KOPT-K1 (cell line): Measurements from ENCODE around the gene CFD.

ENCODE experiments used
- H3K27ac ChIP-seq: fragments of 200-600 bp; sonication (generic); 2 replicates; pipeline ENCODE4 v1.5.1; 2016; ENCODE audit warnings: antibody characterized with exemption, mild to moderate bottlenecking, low read depth, low read length; ENCODE audit not compliant: poor library complexity, severe bottlenecking
- H3K36me3 ChIP-seq: fragments of 200-600 bp; sonication (generic); 2 replicates; pipeline ENCODE4 v1.5.1; 2017; ENCODE audit warnings: antibody characterized with exemption, mild to moderate bottlenecking, low read length, moderate library complexity; ENCODE audit not compliant: insufficient read depth
- H3K9me3 ChIP-seq: fragments of 200-600 bp; sonication (generic); 2 replicates; pipeline ENCODE4 v1.5.1; 2017; ENCODE audit warnings: antibody characterized with exemption, low read length, mild to moderate bottlenecking; ENCODE audit not compliant: insufficient read depth, poor library complexity, severe bottlenecking

The CFD gene

DNA sequence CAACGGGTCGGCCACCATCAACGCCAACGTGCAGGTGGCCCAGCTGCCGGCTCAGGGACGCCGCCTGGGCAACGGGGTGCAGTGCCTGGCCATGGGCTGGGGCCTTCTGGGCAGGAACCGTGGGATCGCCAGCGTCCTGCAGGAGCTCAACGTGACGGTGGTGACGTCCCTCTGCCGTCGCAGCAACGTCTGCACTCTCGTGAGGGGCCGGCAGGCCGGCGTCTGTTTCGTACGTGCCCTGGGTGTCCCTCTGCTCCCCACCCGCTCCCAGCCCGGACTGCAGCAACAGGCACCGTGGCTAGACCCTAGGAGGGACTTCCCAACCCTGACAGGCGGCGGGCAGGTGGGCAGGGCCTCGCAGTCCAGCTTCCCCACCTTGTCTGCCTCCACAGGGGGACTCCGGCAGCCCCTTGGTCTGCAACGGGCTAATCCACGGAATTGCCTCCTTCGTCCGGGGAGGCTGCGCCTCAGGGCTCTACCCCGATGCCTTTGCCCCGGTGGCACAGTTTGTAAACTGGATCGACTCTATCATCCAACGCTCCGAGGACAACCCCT, 3.8 kb upstream of the CFD start:
- Histone ChIP-seq H3K9me3 (no peaks in the 10 kb centered on the region), H3K27ac (no peak overlapping the region), H3K36me3 (no peaks in the 10 kb centered on the region)

DNA sequence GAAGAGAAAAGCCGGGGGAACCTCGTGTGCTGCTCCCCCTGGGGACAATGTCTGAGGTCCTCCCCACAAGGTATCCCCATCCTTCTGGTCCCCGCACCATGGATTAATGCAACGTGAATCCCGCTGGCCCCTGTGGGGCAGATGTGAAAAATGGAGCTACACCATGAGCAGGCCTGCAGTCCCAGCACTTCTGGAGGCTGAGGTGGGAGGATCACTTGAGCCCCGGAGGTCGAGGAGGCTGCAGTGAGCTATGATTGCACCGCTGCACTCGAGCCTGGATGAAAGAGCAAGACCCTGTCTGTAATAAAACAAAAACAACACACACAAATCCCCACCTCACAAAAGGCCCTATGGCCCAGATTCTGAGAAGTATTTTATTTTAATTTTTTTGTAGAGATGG, 1.2 kb upstream of the CFD start:
- Histone ChIP-seq H3K36me3 (no peaks in the 10 kb centered on the region), H3K27ac (no peak overlapping the region), H3K9me3 (no peaks in the 10 kb centered on the region)

DNA sequence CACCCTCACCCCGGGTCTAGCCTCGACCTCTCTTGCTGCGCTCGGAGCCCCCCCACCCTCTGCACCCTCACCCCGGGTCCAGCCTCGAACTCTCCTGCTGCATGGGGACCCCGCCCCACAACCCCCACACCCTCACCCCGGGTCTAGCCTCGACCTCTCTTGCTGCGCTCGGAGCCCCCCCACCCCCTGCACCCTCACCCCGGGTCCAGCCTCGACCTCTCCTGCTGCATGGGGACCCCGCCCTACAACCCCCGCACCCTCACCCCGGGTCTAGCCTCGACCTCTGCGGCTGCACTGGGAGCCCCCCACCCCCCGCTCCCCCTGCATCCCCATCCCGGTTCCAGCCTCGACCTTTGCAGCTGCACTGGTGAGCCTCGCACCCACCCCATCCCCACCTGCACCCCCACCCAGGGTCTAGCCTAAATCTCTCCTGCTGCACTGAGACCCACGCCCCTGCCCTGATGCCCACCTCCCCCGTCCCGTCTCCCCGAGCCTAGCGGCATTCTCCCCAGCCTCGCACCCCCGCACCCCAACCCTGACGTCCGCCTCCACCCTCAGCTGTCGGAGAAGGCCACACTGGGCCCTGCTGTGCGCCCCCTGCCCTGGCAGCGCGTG, 1.8 kb downstream of the CFD start:
- Histone ChIP-seq H3K9me3 (no peaks in the 10 kb centered on the region), H3K36me3 (no peaks in the 10 kb centered on the region), H3K27ac (no peak overlapping the region)

DNA sequence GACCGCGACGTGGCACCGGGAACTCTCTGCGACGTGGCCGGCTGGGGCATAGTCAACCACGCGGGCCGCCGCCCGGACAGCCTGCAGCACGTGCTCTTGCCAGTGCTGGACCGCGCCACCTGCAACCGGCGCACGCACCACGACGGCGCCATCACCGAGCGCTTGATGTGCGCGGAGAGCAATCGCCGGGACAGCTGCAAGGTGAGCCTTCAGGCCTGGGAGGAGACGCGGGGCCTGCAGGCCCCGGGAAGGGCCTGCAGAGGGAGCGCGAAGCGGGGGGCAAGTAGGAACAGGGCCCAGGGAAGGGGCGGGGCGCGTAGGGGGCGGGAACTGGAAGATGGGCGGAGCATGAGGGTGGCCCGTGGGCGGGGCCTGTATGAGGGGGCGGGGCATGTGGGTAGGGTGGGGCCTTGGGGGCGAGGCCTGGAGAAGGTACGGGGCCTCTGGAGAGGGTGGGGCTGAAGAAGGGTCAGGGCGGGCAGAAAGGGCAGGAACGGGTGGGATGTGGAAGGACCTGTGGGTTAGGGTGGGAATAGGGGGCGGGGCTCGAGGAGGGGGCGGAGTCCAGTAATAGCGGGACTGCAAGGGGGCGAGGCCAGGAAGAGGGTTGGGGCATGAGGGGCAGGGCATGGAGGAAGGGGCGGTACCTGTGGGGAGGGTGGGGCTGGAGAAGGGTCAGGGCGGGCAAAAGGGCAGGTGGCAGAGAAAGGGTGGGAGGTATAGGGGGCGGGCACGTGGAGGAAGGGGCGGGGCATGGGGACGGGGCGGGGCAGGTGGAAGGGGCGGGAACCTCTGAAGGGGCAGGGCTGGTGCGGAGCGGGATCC, 2.5 kb downstream of the CFD start:
- Histone ChIP-seq H3K9me3 (no peaks in the 10 kb centered on the region), H3K27ac (no peak overlapping the region), H3K36me3 (no peaks in the 10 kb centered on the region)

DNA sequence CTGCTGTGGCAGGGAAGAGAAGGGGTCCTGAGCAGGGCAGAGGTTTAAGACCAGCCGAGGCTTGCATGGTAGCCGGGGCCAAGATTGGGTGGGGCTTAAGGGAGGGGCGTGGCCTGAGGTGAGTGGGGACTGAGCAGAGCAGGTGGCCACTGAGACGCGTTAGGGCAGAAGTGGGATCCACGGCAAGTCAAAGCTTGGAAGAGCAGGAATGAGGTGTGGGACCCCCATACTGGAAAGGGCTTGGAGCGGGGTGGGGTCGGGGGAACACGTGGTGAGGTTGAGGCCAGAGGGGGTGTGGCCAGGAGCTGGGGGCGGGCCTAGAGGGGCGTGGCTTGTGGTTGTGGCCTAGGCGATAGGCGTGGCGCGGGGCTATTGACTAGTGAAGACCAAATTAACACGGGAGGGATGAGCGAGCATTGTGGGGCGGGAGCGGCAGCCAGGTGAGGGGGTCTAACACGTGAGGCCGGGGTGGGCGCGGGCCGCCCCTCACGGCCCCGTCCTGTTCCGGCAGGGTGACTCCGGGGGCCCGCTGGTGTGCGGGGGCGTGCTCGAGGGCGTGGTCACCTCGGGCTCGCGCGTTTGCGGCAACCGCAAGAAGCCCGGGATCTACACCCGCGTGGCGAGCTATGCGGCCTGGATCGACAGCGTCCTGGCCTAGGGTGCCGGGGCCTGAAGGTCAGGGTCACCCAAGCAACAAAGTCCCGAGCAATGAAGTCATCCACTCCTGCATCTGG, 3.3 kb downstream of the CFD start:
- H3K36me3 ChIP-seq, result peaks cover 7% of the 10 kb centered on the region; the same call in 1 of the 2 replicates
- H3K9me3 ChIP-seq, result no peaks in the 10 kb centered on the region
- H3K27ac ChIP-seq, result no peak overlapping the region

DNA sequence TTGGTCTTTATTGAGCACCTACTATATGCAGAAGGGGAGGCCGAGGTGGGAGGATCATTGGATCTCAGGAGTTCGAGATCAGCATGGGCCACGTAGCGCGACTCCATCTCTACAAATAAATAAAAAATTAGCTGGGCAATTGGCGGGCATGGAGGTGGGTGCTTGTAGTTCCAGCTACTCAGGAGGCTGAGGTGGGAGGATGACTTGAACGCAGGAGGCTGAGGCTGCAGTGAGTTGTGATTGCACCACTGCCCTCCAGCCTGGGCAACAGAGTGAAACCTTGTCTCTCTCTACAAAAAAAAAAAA, 3.8 kb downstream of the CFD start:
- H3K9me3 ChIP-seq, result no peaks in the 10 kb centered on the region
- no peak overlapping the region for H3K27ac ChIP-seq

DNA sequence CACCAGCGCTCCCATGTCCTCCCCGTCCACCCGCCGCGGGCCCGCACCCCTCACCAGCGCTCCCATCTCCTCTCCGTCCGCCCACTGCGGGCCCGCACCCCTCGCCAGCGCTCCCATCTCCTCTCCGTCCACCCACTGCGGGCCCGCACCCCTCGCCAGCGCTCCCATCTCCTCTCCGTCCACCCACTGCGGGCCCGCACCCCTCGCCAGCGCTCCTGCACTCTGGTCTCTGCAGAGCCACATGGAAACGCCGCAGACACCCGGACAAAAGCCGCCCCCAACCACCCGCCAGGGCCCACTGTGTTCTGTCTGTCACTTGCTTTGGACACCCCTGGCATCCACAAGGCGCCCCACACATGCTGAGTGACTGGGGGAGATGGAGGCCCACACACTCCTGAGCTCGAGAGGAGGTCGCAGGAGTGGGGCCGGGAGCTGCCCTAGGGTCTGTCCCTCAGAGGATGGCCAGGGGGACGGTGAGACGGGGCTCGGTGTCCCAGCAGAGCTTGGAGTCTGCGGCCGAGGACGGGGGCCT, 7.4 kb downstream of the CFD start:
- Histone ChIP-seq H3K9me3 (no peaks in the 10 kb centered on the region), H3K36me3 (peaks cover 41% of the 10 kb centered on the region; the same call in 1 of the 2 replicates), H3K27ac (no peak overlapping the region)

More for the DNA sequence above, 3.8 kb downstream of the CFD start:
- H3K36me3 ChIP-seq, result peaks cover 11% of the 10 kb centered on the region; the same call in 1 of the 2 replicates

DNA sequence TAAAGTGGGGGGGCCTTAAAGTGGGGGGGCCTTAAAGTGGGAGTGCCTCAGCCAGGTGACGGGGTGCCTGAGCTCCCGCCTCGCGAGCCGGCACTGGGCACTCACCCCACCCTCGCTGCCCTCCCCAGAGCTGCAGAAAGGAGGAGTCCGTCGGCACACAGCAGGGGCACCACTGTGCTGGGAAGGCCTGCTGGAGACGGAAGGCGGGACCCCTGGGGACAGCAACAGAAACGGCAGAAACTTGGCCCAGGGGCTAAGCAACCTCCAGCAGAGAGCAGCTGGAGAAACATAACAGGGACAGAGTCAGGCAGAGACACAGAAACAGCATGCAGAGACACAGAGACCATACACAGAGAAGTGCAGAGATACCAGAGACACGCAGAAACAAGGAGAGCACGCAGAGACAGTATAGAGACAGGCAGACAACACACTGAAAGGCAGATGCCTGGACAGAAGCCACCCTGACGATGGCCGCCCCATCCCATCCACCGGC, 7.9 kb downstream of the CFD start:
- no peak overlapping the region for H3K27ac ChIP-seq
- peaks cover 41% of the 10 kb centered on the region; the same call in 1 of the 2 replicates for H3K36me3 ChIP-seq
- no peaks in the 10 kb centered on the region for H3K9me3 ChIP-seq

DNA sequence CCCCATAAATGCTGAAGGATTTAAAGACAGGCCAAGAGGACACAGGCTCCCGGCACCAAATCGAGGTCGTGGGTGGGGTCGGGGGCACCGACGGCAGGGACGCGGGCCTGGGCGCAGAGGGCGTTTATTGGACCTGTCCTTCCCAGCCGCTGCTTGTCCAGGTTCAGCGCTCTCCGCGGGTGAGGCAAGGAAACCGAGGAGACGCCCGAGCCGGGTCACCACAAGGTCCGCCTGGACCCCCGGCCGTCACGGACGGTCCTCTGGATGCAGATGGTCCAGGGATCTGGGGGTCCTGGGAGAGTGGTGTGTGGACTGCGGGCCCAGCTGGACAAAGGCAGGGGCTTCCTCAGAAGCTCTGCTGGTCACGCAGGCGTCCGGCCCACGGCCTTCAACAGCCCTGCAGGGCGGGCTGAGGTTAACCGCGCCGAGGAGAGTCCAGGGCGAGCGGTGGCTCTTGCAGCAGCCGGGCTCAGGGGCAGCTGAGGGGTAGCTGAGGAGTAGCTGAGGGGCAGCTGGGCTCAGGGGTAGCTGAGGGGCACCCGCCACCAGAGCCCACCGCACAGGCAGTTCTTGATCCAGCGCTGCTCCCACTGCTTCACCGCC, 8.5 kb downstream of the CFD start:
- Histone ChIP-seq H3K27ac (no peak overlapping the region), H3K9me3 (no peaks in the 10 kb centered on the region), H3K36me3 (peaks cover 41% of the 10 kb centered on the region; the same call in 1 of the 2 replicates)

DNA sequence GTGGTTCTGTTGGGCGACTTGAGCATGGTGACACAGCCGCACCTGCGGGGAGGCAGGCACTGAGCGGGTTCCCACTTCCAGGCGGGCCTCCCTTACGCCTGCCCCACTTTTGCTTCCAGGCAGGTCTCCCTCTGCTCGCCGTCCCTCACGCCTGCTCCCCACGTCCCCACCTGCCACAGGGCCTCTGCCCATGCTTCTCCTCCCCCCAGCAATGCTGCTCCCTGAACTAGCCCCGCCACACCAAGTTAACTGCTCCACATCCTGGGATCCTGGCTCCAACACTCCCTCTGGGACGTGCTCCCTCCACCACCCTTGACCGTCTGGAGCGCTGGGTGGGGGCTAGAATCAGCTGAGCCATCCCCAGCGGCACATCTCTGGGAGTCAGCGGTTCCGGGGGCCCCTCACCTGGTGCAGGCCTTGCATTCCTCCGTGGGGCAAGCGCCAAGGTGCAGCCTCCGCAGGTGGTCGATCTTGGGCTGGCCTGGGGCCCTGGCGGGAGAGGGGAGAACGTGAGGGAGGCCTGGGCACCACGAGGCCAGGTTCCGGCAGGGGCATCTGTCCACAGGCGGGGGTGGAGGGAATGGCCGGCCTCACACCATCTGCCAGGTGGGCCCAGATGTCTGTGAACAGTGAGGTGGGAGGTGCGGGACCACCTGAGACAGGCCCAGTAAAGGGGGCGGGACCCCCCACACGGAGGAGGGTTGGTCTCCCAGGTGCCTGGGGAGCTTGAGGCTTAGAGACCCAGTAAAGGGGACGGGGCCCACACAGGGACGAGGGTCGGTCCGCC, 9.2 kb downstream of the CFD start:
- H3K36me3 ChIP-seq, result peaks cover 44% of the 10 kb centered on the region; the same call in 1 of the 2 replicates
- no peaks in the 10 kb centered on the region for H3K9me3 ChIP-seq
- no peak overlapping the region for H3K27ac ChIP-seq

DNA sequence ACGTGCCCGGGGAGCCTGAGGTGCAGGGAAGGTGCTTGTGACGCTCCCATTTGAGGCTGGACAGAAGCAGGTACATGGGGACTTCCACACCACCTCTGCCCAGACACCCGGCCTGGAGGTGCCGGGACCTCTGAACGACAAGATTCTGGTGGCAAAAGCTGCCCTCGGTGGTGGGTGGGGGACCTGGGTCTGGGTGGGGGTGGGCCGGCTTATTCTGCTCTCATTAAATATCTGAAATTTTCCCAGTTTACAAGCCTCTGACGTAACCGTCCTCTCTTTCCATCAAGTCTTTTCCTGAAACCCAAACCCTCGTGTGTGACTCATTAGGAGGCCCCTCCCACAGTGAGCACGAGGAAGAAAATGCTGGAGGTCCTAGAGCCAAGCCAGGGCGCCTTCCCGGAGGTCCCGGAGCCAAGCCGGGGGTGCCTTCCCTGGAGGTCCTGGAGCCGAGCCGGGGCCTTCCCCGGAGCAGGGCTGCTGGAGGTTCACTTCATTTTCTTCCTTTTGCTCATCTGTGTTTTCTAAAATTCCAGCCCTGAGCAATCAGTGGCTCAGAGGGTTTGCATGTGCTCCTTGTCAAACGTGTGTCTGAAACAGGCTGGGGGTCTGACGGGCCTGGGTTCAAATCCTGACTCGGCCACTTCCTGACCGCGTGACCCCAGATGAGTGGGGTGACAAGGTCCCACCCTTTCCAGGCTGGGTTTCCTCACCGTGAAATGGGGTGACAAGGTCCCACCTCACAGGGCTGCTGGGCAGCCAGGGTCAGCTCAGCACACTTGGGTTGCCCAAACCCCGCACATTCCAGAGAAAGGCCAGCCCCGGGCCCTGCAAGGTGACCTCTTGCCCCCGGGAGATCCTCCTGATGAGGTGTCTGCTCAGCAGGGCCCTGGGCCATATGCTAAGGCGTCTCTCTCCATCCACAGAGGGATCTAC, 10.0 kb downstream of the CFD start:
- no peak overlapping the region for H3K27ac ChIP-seq

DNA sequence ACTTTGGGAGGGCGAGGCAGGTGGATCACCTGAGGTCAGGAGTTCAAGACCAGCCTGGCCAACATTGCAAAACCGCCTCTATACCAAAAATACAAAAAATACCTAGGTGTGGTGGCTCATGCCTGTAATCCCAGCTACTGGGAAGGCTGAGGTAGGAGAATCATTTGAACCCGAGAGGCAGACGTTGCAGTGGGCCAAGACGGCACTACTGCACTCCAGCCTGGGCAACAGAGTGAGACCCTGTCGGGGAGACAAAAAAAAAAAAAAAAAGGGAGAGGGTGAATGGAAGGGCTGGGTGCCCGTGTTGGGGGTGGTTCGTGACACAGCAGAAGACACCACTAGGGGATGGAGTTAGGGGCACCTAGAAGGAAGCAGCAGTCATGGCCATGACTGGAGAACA, 10.8 kb downstream of the CFD start:
- H3K27ac ChIP-seq, result no peak overlapping the region
- H3K9me3 ChIP-seq, result no peaks in the 10 kb centered on the region
- H3K36me3 ChIP-seq, result peaks cover 59% of the 10 kb centered on the region; the same call in 1 of the 2 replicates

More for the DNA sequence above, 10.0 kb downstream of the CFD start:
- H3K9me3 ChIP-seq, result no peaks in the 10 kb centered on the region
- peaks cover 53% of the 10 kb centered on the region; the same call in 1 of the 2 replicates for H3K36me3 ChIP-seq

DNA sequence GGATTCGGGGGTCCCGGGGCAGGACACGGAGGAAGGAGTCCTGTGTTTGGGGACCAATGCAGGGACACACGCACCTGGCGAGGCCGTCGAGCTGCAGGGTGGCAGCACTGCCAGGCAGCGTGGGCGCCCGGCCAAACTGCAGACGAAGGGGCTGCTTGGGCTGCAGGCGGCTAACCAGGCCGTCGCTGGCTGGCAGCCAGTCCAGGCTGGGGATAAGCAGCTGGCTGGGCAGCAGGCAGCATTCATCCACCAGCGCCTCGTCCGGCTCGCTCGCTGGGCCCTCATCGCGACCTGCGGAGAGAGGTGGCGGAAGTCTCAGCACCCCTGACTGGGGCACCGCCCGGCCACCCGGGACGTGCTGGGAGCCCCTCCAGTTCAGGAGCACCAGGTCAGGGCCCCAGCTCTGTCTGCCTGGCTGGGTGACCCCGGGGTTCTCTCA, 11.5 kb downstream of the CFD start:
- H3K36me3 ChIP-seq, result peaks cover 65% of the 10 kb centered on the region; the same call in 1 of the 2 replicates
- no peak overlapping the region for H3K27ac ChIP-seq
- no peaks in the 10 kb centered on the region for H3K9me3 ChIP-seq
